GM12865 (cell line): Measurements from ENCODE around the gene MAD2L1BP.
"Not testable (repeated sequence)": the region's sequence is repeated elsewhere in the genome, so short reads cannot be mapped to it uniquely, and the experiment has no call there.

Experiments
- DNase-seq: peaks from one replicate; pipeline ENCODE4 v3.0.0; 2010; ENCODE audit warnings: low read depth
- H3K4me3 ChIP-seq: 2 replicates; pipeline ENCODE4 v1.5.1; 2011; ENCODE audit warnings: mild to moderate bottlenecking, low read depth, low read length, control low read depth
- TF ChIP-seq, protein P1 (sequence below): IDR thresholded peaks from 2 replicates; pipeline ENCODE4 v1.5.1; 2011; ENCODE audit warnings: low read length, control low read depth, low read depth, inconsistent platforms; ENCODE audit not compliant: insufficient read depth; ENCODE audit errors: missing control alignments

MAD2L1BP gene

DNA sequence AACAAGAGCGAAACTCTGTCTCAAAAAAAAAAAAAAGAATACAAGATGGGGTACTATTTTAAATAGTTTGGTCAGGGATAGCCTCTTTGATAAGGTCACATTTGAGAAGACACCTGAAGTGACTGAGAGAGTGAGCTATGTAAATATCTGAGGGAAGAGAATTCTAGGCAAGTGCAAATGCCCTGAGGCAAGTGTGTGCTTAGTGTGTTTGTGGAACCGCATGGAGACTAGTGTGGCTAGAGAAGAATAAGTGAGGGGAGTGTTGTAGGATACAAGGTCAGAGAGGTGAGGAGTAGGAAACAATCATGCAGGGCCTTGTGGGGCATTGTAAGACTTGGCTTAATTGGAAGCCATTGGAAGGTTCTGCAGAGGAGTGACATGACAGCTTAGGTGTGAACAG, 12.6 kb downstream of the MAD2L1BP start:
- no peak overlapping the region for H3K4me3 ChIP-seq
- TF ChIP-seq, protein P1, sequence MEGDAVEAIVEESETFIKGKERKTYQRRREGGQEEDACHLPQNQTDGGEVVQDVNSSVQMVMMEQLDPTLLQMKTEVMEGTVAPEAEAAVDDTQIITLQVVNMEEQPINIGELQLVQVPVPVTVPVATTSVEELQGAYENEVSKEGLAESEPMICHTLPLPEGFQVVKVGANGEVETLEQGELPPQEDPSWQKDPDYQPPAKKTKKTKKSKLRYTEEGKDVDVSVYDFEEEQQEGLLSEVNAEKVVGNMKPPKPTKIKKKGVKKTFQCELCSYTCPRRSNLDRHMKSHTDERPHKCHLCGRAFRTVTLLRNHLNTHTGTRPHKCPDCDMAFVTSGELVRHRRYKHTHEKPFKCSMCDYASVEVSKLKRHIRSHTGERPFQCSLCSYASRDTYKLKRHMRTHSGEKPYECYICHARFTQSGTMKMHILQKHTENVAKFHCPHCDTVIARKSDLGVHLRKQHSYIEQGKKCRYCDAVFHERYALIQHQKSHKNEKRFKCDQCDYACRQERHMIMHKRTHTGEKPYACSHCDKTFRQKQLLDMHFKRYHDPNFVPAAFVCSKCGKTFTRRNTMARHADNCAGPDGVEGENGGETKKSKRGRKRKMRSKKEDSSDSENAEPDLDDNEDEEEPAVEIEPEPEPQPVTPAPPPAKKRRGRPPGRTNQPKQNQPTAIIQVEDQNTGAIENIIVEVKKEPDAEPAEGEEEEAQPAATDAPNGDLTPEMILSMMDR, result no peak
- no peak for DNase-seq

DNA sequence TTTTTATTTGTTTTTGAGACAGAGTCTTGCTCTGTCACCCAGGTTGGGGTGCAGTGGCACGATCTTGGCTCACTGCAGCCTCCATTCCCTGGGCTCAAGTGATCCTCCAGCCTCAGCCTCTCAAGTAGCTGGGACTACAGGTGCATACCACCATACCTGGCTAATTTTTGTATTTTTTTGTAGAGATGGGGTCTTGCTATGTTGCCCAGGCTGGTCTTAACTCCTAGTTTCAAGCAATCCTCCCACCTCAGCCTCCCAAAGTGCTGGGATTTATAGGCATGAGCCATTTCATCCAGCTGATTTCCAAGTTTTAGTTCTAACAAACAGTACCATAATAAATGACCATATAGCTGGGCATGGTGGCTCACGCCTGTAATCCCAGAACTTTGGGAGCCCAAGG, 17.2 kb downstream of the MAD2L1BP start:
- not testable (repeated sequence) for H3K4me3 ChIP-seq, DNase-seq

DNA sequence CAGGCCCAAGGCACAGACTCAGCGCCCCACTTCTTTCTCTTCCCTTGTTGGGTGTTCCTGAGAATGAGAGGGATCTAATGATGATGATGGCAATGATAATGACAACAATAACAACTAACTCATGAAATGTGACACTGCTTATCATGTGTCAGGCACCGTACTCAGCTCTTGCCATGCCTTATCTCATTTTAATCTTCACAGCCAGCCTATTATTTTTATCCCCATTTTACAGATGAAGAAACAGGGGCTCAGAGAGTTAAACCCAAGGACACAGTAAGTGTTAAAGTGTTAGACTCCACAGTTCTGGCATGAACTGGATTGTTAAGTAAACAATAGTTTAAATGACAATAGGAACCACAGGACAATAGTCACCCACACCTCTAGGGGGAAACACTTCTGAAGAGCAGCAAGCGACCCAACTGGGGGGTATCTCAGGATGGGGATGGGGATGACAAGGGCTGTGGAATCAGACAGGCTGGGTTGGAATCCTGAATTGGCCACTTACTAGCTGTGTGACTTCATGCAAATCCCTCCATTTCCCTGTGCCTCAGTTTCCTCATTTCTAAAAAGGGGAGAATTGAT, 21.7 kb downstream of the MAD2L1BP start:
- TF ChIP-seq, protein P1, result no peak
- DNase-seq, result no peak
- H3K4me3 ChIP-seq, result no peak overlapping the region

DNA sequence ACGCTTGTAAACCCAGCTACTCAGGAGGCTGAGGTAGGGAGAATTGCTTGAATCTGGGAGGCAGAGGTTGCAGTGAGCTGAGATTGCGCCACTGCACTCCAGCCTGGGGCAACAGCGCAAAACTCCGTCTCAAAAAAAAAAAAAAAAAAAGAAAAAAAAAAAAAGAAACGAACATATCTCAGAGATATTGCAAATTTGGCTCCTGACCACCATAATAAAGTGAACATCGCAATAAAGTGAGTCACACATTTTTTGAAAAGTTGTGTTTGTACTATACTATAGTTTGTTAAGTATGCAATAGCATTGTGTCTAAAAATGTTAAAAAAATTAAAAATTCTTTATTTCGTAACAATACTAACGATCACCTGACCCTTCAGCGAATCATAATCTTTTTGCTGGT, 22.5 kb downstream of the MAD2L1BP start:
- TF ChIP-seq, protein P1, result no peak

DNA sequence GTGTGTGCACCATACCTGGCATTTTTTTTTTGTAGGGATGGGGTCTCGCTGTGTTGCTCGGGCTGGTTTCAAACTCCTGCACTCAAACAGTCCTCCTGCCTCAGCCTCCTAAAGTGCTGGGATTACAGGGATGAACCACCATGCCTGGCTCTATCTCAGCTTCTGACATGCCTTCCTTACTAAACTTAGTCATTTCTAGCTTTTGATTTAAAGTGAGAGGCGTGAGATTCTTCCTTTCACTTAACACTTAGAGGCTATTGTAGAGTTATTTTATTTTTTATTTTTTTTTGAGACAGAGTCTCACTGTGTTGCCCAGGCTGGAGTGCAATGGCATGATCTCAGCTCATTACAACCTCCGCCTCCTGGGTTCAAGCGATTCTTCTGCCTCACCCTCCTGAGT, 27.3 kb downstream of the MAD2L1BP start:
- not testable (repeated sequence) for H3K4me3 ChIP-seq, DNase-seq

More for the DNA sequence above, 22.5 kb downstream of the MAD2L1BP start:
- DNase-seq, result no peak
- H3K4me3 ChIP-seq, result no peak overlapping the region

DNA sequence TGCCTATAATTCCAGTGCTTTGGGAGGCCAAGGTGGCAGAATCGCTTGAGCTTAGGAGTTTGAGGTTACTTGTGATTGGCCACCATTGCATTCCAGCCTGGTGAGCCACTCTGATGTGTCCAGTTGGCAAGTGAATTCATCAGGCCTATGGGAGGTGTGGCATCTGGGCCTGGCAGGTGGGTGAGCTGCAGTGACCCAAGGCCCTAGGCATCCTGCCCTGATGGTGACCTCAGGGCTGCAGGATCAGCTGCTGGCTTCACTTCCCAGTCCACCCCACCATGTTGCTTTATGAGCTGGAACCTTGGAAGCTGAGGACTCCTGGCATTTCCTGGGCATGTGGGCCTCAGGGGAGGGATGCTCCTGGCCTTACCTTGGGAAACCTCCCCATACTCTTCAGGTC, 29.7 kb downstream of the MAD2L1BP start:
- H3K4me3 ChIP-seq, result no peak overlapping the region
- DNase-seq, result no peak
- TF ChIP-seq, protein P1, result no peak

DNA sequence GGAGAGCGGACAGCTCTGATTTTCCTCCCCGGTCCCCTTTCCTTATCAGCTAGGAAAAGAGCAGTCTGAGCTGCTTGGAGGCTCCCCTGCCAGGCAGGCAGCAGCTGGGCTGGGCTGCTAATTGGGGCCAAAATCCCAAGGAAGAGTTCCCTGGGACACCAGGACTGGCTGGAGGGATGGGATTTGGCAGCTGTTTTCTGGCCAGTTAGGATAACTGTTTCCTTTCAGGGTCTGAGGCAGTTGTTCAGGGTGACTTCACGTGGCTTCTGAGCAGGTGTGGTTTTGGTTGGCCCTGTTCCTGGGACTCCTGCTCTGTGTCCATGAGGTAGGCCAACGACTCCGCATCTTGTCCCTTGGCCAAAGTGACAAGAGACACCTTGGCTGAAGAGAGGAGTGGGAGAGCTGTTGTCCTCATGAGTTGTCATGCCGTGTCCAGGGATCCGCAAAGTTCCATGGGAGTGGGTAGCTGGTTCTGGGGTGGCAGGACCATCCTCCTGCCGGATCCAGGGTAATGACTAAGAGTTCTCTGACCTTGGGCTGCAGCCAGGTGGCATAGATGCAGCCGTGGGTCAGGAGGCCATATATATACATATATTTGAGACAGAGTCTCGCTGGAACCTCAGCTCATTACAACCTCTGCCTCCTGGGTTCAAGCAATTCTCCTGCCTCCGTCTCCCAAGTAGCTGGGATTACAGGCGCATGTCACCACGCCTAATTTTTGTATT, 30.7 kb downstream of the MAD2L1BP start:
- no peak overlapping the region for H3K4me3 ChIP-seq
- TF ChIP-seq, protein P1, result no peak
- DNase-seq, result no peak
